Glutamatergic neuron (in vitro differentiated cells): ENCODE data around the gene HCN3. TPM values are rescaled to one million over a fixed set of nuclear protein-coding genes. Genes with fewer than 3 reads are reported as not detected.

ENCODE experiments used
- DNase-seq: peaks from one replicate; pipeline ENCODE4 v3.0.0; 2022
- H3K27ac Mint-ChIP-seq: one replicate; pipeline ENCODE4 v1.8.0; 2020; ENCODE audit warnings: mild to moderate bottlenecking, mixed read lengths, inconsistent platforms; ENCODE audit not compliant: unreplicated experiment
- H3K27me3 Mint-ChIP-seq: one replicate; pipeline ENCODE4 v1.8.0; 2020; ENCODE audit warnings: mild to moderate bottlenecking, moderate library complexity, mixed read lengths, inconsistent platforms; ENCODE audit not compliant: unreplicated experiment
- H3K36me3 Mint-ChIP-seq: one replicate; pipeline ENCODE4 v1.8.0; 2020; ENCODE audit warnings: mild to moderate bottlenecking, mixed read lengths, inconsistent platforms; ENCODE audit not compliant: unreplicated experiment
- H3K4me1 Mint-ChIP-seq: one replicate; pipeline ENCODE4 v1.8.0; 2020; ENCODE audit warnings: mild to moderate bottlenecking, low read depth, mixed read lengths, inconsistent platforms; ENCODE audit not compliant: unreplicated experiment
- H3K4me3 Mint-ChIP-seq: one replicate; pipeline ENCODE4 v1.8.0; 2020; ENCODE audit warnings: mild to moderate bottlenecking, mixed read lengths, inconsistent platforms; ENCODE audit not compliant: unreplicated experiment
- H3K9me3 Mint-ChIP-seq: one replicate; pipeline ENCODE4 v1.8.0; 2020; ENCODE audit warnings: mild to moderate bottlenecking, moderate library complexity, mixed read lengths, inconsistent platforms; ENCODE audit not compliant: unreplicated experiment
- total RNA-seq: library from RNA; stranded (reverse); fragmentation: NEBNext Ultra II Directional; extraction: Animal tissue kit (Norgen Biotek cat#: 25700); gene quantifications from one replicate; pipeline ENCODE4 v1.2.1, GENCODE V29; 2021; ENCODE audit not compliant: unreplicated experiment
- TF ChIP-seq, protein P1 (sequence below): fragments of 200-600 bp; sonication (generic); IDR thresholded peaks from one replicate; pipeline ENCODE4 v1.5.0; 2021; ENCODE audit not compliant: partially characterized antibody, unreplicated experiment

Gene HCN3
- total RNA-seq, 1 donor from 2014 or later: 30.5 TPM

DNA sequence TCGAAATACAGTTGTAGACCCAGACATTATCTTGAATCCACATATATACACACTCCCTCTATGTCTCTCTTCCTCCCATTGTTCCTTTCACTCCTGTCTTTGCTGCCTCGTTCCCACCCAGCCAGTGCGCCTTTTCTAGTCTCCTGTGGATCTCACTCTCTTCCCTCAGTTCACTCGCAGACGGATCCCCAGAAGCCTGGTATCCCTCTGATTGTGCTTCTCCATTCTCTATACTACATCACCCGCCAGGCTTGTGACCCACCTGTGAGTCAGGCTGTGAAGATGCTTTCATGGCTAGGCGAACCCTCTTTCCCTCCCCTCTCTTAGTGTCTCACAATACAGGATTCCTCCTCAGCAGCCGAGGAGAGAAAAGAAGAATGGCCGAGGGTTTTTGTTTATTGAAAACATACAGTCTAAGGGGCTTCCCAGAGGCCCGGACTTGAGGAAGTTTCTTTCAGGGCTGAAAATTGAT is 1.5 kb downstream of the HCN3 start:
- H3K4me1 Mint-ChIP-seq: peaks cover 13% of the 10 kb centered on the region
- H3K27ac Mint-ChIP-seq: peak overlapping the region; percentile 14
- no peak for DNase-seq
- H3K4me3 Mint-ChIP-seq: peak overlapping the region; percentile 81
- no peaks in the 10 kb centered on the region for H3K36me3 Mint-ChIP-seq
- peaks cover 3% of the 10 kb centered on the region for H3K27me3 Mint-ChIP-seq
- TF ChIP-seq, protein P1, sequence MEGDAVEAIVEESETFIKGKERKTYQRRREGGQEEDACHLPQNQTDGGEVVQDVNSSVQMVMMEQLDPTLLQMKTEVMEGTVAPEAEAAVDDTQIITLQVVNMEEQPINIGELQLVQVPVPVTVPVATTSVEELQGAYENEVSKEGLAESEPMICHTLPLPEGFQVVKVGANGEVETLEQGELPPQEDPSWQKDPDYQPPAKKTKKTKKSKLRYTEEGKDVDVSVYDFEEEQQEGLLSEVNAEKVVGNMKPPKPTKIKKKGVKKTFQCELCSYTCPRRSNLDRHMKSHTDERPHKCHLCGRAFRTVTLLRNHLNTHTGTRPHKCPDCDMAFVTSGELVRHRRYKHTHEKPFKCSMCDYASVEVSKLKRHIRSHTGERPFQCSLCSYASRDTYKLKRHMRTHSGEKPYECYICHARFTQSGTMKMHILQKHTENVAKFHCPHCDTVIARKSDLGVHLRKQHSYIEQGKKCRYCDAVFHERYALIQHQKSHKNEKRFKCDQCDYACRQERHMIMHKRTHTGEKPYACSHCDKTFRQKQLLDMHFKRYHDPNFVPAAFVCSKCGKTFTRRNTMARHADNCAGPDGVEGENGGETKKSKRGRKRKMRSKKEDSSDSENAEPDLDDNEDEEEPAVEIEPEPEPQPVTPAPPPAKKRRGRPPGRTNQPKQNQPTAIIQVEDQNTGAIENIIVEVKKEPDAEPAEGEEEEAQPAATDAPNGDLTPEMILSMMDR: peak; percentile 4
- peaks cover 9% of the 10 kb centered on the region for H3K9me3 Mint-ChIP-seq

DNA sequence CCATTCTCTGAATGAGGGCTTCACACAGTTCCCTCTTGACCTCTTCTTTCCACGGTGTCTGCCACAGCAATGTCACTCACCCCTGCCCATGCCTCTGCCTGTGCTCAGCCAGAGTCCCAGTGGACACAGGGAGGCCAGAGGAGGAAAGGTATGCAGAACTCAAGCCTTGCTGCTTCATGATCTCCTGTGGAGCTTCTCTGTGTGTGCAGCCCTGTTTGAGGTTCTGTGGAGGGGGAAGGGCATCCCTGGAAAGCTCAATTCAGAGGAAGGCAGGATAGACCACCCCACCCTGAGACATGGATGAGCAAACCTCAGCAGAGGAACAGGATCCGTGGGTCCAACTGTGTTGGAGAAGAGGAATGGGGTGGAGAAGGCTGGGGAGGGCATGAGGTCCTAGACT is 2.0 kb downstream of the HCN3 start:
- TF ChIP-seq, protein P1: no peak
- H3K4me3 Mint-ChIP-seq: peak overlapping the region; percentile 74

DNA sequence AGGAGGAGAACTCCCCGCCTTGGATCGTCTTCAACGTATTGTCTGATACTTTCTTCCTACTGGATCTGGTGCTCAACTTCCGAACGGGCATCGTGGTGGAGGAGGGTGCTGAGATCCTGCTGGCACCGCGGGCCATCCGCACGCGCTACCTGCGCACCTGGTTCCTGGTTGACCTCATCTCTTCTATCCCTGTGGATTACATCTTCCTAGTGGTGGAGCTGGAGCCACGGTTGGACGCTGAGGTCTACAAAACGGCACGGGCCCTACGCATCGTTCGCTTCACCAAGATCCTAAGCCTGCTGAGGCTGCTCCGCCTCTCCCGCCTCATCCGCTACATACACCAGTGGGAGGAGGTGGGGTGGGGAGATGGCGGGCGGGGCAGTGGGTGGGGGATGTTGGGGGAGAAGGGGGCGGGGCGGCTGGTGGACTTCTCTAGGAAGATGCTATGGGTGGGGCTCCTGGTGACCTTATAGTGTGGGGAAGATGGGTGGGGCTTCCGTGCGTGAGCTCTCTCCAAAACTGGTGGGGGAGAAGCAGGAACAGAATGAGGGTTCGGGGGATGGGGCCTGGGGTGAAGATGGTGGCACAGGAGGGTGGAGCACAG is 5.3 kb downstream of the HCN3 start:
- Mint-ChIP-seq H3K4me3 (no peak overlapping the region), H3K27me3 (peaks cover 5% of the 10 kb centered on the region), H3K27ac (no peak overlapping the region), H3K9me3 (peaks cover 5% of the 10 kb centered on the region), H3K4me1 (peaks cover 13% of the 10 kb centered on the region), H3K36me3 (peaks cover 4% of the 10 kb centered on the region)
- no peak for DNase-seq
- TF ChIP-seq, protein P1: no peak

More for the DNA sequence above, 2.0 kb downstream of the HCN3 start:
- Mint-ChIP-seq H3K9me3 (peaks cover 9% of the 10 kb centered on the region), H3K4me1 (peaks cover 13% of the 10 kb centered on the region), H3K27ac (peak overlapping the region; percentile 45), H3K36me3 (no peaks in the 10 kb centered on the region), H3K27me3 (peaks cover 3% of the 10 kb centered on the region)
- no peak for DNase-seq

DNA sequence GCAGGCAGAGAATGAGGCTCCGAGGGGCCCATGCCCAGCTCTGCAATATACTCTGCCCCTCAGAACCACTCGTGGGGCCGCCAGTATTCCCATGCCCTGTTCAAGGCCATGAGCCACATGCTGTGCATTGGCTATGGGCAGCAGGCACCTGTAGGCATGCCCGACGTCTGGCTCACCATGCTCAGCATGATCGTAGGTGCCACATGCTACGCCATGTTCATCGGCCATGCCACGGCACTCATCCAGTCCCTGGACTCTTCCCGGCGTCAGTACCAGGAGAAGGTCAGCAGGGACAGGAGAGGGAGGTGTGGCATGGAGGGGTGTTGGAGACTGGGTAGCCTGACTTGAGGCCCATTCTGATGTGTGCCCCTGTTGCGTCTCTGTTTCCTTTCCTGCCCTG is 7.2 kb downstream of the HCN3 start:
- DNase-seq: no peak
- H3K36me3 Mint-ChIP-seq: peaks cover 12% of the 10 kb centered on the region
- H3K27ac Mint-ChIP-seq: no peak overlapping the region
- peaks cover 10% of the 10 kb centered on the region for H3K9me3 Mint-ChIP-seq
- peaks cover 2% of the 10 kb centered on the region for H3K4me1 Mint-ChIP-seq
- H3K4me3 Mint-ChIP-seq: no peak overlapping the region
- peaks cover 2% of the 10 kb centered on the region for H3K27me3 Mint-ChIP-seq
- TF ChIP-seq, protein P1: no peak

DNA sequence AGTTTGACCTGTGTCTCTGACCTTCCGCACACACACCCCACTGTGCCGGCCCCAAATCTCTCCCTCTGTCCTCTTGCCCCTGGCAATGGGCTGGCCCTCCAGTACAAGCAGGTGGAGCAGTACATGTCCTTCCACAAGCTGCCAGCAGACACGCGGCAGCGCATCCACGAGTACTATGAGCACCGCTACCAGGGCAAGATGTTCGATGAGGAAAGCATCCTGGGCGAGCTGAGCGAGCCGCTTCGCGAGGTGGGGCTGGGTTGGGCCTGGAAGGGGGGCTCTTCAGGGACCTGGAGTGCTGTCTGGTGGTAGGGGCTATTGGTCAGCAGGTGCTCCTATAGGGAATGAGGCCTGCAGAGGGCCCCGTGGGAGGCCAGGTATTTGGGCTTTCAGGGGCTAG is 7.8 kb downstream of the HCN3 start:
- TF ChIP-seq, protein P1: no peak
- Mint-ChIP-seq H3K9me3 (peaks cover 9% of the 10 kb centered on the region), H3K4me1 (no peaks in the 10 kb centered on the region), H3K4me3 (peak overlapping the region; percentile 30), H3K27ac (no peak overlapping the region), H3K36me3 (peaks cover 12% of the 10 kb centered on the region), H3K27me3 (peaks cover 2% of the 10 kb centered on the region)
- no peak for DNase-seq
